SK-N-DZ (cell line): ENCODE data around the gene PRB3. TPM values are rescaled to one million over a fixed set of nuclear protein-coding genes. Genes with fewer than 3 reads are reported as not detected.

Experiments
- DNase-seq: peaks from one replicate; pipeline ENCODE4 v3.0.0-alpha.2; 2015; ENCODE audit warnings: low spot score
- polyA plus RNA-seq, 2 experiments: library from polyadenylated mRNA; depleted of rRNA; stranded (reverse); fragments of >200 nt; gene quantifications; 2 replicates each; pipeline ENCODE4 v1.2.3, GENCODE V29; 2014

The PRB3 gene
- polyA plus RNA-seq (2014; cell fraction: cytosol; rRNA removed): not detected in 2 replicates
- not detected in 2 replicates for polyA plus RNA-seq (2014; cell fraction: nucleus; rRNA removed)

GRCh38 chr12:11269607-11270006 is at the start of gene PRB3:
Gene PRB3, minus strand, starts transcription at chr12:11269707. Its CDS starts 38 bp downstream, at chr12:11269669.
- DNase-seq: no peak

GRCh38 chr12:11310336-11310735 is 40.8 kb upstream of the PRB3 start, which contains the start of gene PRB4:
Gene PRB4, minus strand, starts transcription at chr12:11310436. Its CDS starts 38 bp downstream, at chr12:11310398.
- no peak for DNase-seq

DNA sequence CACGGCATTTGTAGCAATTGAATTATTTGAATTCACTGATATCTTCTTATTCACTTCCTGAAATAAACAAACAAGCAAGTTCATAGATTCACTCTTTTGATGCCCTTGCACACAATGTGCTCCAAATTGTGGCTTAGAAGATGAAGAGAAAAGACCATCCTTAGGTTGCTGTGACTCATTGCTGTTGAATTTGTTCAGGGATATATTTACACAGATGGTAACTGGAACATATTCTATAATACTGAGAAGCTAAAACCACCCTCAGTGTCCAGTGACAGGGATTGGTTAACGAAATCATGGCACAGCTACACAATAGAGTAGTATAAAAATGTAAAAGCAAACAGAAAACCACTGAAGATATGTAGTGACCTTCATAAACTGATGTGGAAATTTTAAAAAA is 37.6 kb upstream of the PRB3 start:
- DNase-seq: no peak

- no peak for DNase-seq
Observed at GRCh38 chr12:11273449-11273848, 3.9 kb upstream of the PRB3 start.

DNA sequence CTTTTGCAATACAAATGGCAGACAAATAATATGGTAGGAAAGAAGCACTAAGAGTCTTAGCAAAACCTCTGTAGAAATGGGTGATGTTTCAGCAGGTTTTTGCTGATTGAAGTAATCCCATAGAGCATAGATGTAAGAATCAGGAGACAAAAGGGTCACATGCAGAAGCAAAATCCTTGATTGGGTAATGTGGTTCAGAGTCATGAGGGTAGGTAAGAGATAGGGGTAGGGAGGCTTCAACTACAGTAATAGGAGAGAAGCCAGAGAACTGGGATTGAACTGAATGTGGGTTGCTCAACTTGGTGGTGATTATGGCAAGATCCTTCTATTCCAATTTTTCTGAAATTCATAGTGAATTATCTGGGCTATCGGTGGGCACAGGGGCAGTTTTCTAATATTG is 5.0 kb downstream of the PRB3 start:
- DNase-seq: no peak

- DNase-seq: no peak
Observed at GRCh38 chr12:11246489-11246888, 23.0 kb downstream of the PRB3 start.

GRCh38 chr12:11242656-11243055 is 26.9 kb downstream of the PRB3 start:
- no peak for DNase-seq

- DNase-seq: no peak
Observed at GRCh38 chr12:11240348-11240930, 29.1 kb downstream of the PRB3 start.

GRCh38 chr12:11238275-11238674 is 31.2 kb downstream of the PRB3 start:
- no peak for DNase-seq

- DNase-seq: no peak
Observed at GRCh38 chr12:11233532-11233931, 36.0 kb downstream of the PRB3 start.

- DNase-seq: peak; percentile 53
Observed at GRCh38 chr12:11228296-11228879, 41.1 kb downstream of the PRB3 start.

DNA sequence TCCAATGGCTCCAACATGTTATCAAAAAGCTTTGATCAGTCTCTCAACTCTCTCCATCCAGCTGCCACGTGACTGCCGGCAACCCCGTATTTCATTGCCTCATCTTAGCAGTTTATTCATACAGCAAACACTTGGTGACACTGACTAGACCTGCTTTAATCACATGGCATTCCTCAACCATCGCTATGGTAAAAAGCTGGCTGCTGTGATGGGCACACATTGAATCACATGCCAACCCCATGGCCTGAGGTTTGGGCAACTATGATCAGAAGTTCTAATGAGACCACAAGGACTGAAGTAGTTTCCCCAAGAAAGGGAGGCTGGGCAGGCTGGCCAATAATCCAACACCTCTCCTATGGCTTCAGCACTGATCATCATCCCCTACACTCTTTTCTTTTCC is 42.1 kb downstream of the PRB3 start:
- no peak for DNase-seq
